ENCODE measurements around the gene SPC24.
"Not testable (repeated sequence)": the region's sequence is repeated elsewhere in the genome, so short reads cannot be mapped to it uniquely, and the experiment has no call there.

SPC24 gene

GRCh38 chr19:11097367-11097766, 58.2 kb downstream of the SPC24 start:
- not testable (repeated sequence) for H3K27ac ChIP-seq (ENCODE audit: low read depth, low read length); H4K8ac ChIP-seq (ENCODE audit: low read depth, low read length); H2BK12ac ChIP-seq (ENCODE audit: low read length); H3K23ac ChIP-seq (ENCODE audit: low read length); H2AK5ac ChIP-seq (ENCODE audit: low read length); H3K18ac ChIP-seq (ENCODE audit: low read length); H3K4me2 ChIP-seq (ENCODE audit: low read length); H3K14ac ChIP-seq (ENCODE audit: low read length); H2BK120ac ChIP-seq (ENCODE audit: insufficient read depth, low read length, poor library complexity); H3K4me3 ChIP-seq (ENCODE audit: low read depth, low read length); H3K9ac ChIP-seq (ENCODE audit: low read length); H3K9me3 ChIP-seq (ENCODE audit: insufficient read depth, low read depth, low read length); H3K79me1 ChIP-seq (ENCODE audit: low read length); H3K27me3 ChIP-seq (ENCODE audit: insufficient read depth, low read length); H2BK5ac ChIP-seq (ENCODE audit: low read depth, low read length, poor library complexity); H2AFZ ChIP-seq (ENCODE audit: insufficient read depth, low read length, poor library complexity); H4K91ac ChIP-seq (ENCODE audit: low read depth, low read length); H4K12ac ChIP-seq (ENCODE audit: low read depth, low read length)
- Histone ChIP-seq H3K4ac (ENCODE audit: low read depth, low read length) (peak overlapping the region; percentile 6), H3K4me1 (ENCODE audit: control insufficient read depth in 1 of 2, insufficient read depth in 2 of 2, low read length in 2 of 2) (peaks cover 6 to 16% of the 10 kb centered on the region in 2 experiments), H3K36me3 (ENCODE audit: control insufficient read depth in 1 of 2, insufficient read depth in 2 of 2, low read length in 2 of 2) (peaks cover 51 to 67% of the 10 kb centered on the region in 2 experiments), H3K79me2 (ENCODE audit: control insufficient read depth, insufficient read depth, low read length, poor library complexity) (peaks cover 33% of the 10 kb centered on the region)
- WGBS (ENCODE audit: extremely low coverage, insufficient coverage, insufficient read length) = no CpG with 5 or more reads among the region's 6 CpGs
- DNase-seq = peak; percentile 79 to 80

- Histone ChIP-seq H3K79me2 (ENCODE audit: control insufficient read depth, insufficient read depth, low read length, poor library complexity) (peaks cover 33% of the 10 kb centered on the region), H3K9ac (ENCODE audit: low read length) (no peak overlapping the region), H3K4me2 (ENCODE audit: low read length) (no peak overlapping the region), H3K18ac (ENCODE audit: low read length) (no peak overlapping the region), H3K4me3 (ENCODE audit: low read depth, low read length) (no peak overlapping the region), H3K4me1 (ENCODE audit: control insufficient read depth in 1 of 2, insufficient read depth in 2 of 2, low read length in 2 of 2) (peaks cover 6 to 16% of the 10 kb centered on the region in 2 experiments), H2BK12ac (ENCODE audit: low read length) (no peak overlapping the region), H4K91ac (ENCODE audit: low read depth, low read length) (no peak overlapping the region), H2BK120ac (ENCODE audit: insufficient read depth, low read length, poor library complexity) (no peak overlapping the region), H3K79me1 (ENCODE audit: low read length) (no peaks in the 10 kb centered on the region), H3K27me3 (ENCODE audit: insufficient read depth, low read length) (no peaks in the 10 kb centered on the region), H2BK5ac (ENCODE audit: low read depth, low read length, poor library complexity) (no peak overlapping the region), H3K14ac (ENCODE audit: low read length) (no peak overlapping the region), H3K4ac (ENCODE audit: low read depth, low read length) (peak overlapping the region; percentile 89), H3K9me3 (ENCODE audit: insufficient read depth, low read depth, low read length) (no peaks in the 10 kb centered on the region), H3K23ac (ENCODE audit: low read length) (no peak overlapping the region), H3K27ac (ENCODE audit: low read depth, low read length) (no peak overlapping the region), H2AFZ (ENCODE audit: insufficient read depth, low read length, poor library complexity) (no peak overlapping the region), H4K12ac (ENCODE audit: low read depth, low read length) (no peak overlapping the region), H2AK5ac (ENCODE audit: low read length) (no peak overlapping the region), H4K8ac (ENCODE audit: low read depth, low read length) (no peak overlapping the region), H3K36me3 (ENCODE audit: control insufficient read depth in 1 of 2, insufficient read depth in 2 of 2, low read length in 2 of 2) (peaks cover 45 to 60% of the 10 kb centered on the region in 2 experiments)
- peak in 1 of 2 donors; percentile 52 for DNase-seq
- WGBS (ENCODE audit: extremely low coverage, insufficient coverage, insufficient read length) = no CpG with 5 or more reads among the region's 10 CpGs
These were observed 59.3 kb downstream of the SPC24 start for GRCh38 chr19:11096210-11096841.
